DND-41 (cell line): ENCODE measurements around the gene ANGPTL8.
A peak's percentile ranks its signal among the peaks of the same experiment; 100 is the strongest.

Experiments
- ATAC-seq: fragments of 200-7000 bp; cut with Tn5 transposase; 3 replicates; pipeline ENCODE4 v1.9.1; 2021; ENCODE audit warnings: low read depth; ENCODE audit not compliant: insufficient read depth
- DNase-seq: peaks from one replicate; pipeline ENCODE4 v3.0.0-alpha.2; 2020
- H2AFZ ChIP-seq: 2 replicates; pipeline ENCODE4 v1.6.0; 2012; ENCODE audit warnings: low read depth, low read length
- H3K27ac ChIP-seq: 2 replicates; pipeline ENCODE4 v1.5.1; 2012; ENCODE audit warnings: low read length, inconsistent platforms
- H3K27me3 ChIP-seq: fragments of 200-600 bp; sonication (generic); 2 replicates; pipeline ENCODE4 v1.6.0; 2012; ENCODE audit warnings: low read length, mild to moderate bottlenecking, inconsistent platforms; ENCODE audit not compliant: insufficient read depth, poor library complexity
- H3K36me3 ChIP-seq: 2 replicates; pipeline ENCODE4 v1.5.1; 2012; ENCODE audit warnings: low read length, inconsistent platforms; ENCODE audit not compliant: insufficient read depth
- H3K4me1 ChIP-seq: 2 replicates; pipeline ENCODE4 v1.5.1; 2012; ENCODE audit warnings: mild to moderate bottlenecking, low read length; ENCODE audit not compliant: insufficient read depth
- H3K4me2 ChIP-seq: 2 replicates; pipeline ENCODE4 v1.6.0; 2012; ENCODE audit warnings: mild to moderate bottlenecking, moderate library complexity, low read length, inconsistent platforms; ENCODE audit not compliant: insufficient read depth
- H3K4me3 ChIP-seq, 2 experiments: fragments of 200-600 bp in 1 of 2; shearing (Covaris generic) in 1 of 2; 2 replicates each; pipeline ENCODE4 v1.5.1; 2012 to 2016; ENCODE audit warnings: inconsistent platforms in 2 of 2, low read length in 2 of 2, mild to moderate bottlenecking in 2 of 2, low read depth in 1 of 2, moderate library complexity in 1 of 2
- H3K79me2 ChIP-seq: 2 replicates; pipeline ENCODE4 v1.6.0; 2012; ENCODE audit warnings: low read length, inconsistent platforms; ENCODE audit not compliant: insufficient read depth
- H3K9ac ChIP-seq: 2 replicates; pipeline ENCODE4 v1.6.0; 2012; ENCODE audit warnings: low read depth, mild to moderate bottlenecking, inconsistent platforms, low read length, moderate library complexity
- H3K9me3 ChIP-seq: 2 replicates; pipeline ENCODE4 v1.5.1; 2012; ENCODE audit warnings: low read length, moderate library complexity, mild to moderate bottlenecking, inconsistent platforms; ENCODE audit not compliant: insufficient read depth, severe bottlenecking
- H4K20me1 ChIP-seq: 2 replicates; pipeline ENCODE4 v1.6.0; 2012; ENCODE audit warnings: low read length; ENCODE audit not compliant: insufficient read depth
- CTCF ChIP-seq: IDR thresholded peaks from 2 replicates; pipeline ENCODE4 v1.5.1; 2012; ENCODE audit warnings: borderline replicate concordance, low read length, moderate library complexity, mild to moderate bottlenecking; ENCODE audit not compliant: poor library complexity, severe bottlenecking; ENCODE audit errors: extremely low read depth
- EZH2 ChIP-seq: IDR thresholded peaks from 3 replicates; pipeline ENCODE4 v1.6.1; 2012; ENCODE audit warnings: borderline replicate concordance, low read depth, mild to moderate bottlenecking, moderate library complexity, low read length, inconsistent platforms; ENCODE audit not compliant: severe bottlenecking

The ANGPTL8 gene

DNA sequence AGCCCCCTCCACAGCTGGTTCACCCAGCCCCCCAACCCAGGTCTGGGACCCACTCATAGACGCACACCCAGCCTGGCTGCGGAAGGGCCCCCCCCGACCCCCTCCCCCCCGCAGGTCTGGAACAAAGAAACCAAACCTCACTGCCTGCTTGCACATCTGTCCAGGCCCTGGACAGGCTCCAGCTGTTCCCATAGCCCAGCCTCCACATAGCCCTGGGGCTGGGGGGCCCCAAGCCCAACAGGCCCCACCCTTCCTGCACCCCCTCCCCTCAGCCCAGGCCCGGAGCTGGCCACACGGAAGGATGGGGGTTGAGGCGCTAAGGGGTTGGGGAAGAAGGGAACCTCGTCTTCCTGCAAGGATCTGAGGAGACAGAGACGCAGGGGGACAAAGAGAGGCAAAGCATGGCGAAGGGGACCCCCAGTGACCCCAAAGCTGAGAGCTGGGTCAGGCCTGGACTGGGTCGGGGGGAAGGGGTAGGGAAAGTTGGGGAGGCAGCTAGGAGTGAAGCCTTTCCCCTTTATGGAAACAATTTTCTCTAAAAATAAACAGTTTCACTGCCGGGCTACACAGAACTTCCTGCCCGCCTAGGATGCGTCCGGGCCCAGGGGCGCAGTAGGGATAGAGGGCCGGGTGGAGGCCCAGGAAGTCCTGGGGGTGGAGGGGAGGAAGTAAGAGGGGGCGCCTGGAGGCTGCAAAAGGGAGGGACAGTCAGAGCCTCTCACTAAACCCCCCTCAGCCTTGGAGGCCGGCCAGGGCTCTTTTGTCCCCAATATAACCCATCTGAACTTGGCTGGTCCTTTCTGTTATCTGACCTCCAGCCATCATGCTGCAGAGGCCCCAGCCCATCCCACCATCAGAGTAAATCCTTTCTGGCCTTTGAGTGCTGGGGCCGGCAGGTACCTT is 44.5 kb upstream of the ANGPTL8 start:
- Histone ChIP-seq H4K20me1 (no peaks in the 10 kb centered on the region), H3K9ac (no peak overlapping the region), H3K36me3 (no peaks in the 10 kb centered on the region), H3K27ac (no peak overlapping the region), H3K4me3 (no peak overlapping the region), H3K4me1 (peaks cover 16% of the 10 kb centered on the region), H2AFZ (no peak overlapping the region), H3K9me3 (no peaks in the 10 kb centered on the region), H3K27me3 (no peaks in the 10 kb centered on the region), H3K4me2 (no peak overlapping the region), H3K79me2 (no peaks in the 10 kb centered on the region)
- ATAC-seq (no peak), DNase-seq (no peak)
- no peak for TF ChIP-seq EZH2
- no peak for TF ChIP-seq CTCF

DNA sequence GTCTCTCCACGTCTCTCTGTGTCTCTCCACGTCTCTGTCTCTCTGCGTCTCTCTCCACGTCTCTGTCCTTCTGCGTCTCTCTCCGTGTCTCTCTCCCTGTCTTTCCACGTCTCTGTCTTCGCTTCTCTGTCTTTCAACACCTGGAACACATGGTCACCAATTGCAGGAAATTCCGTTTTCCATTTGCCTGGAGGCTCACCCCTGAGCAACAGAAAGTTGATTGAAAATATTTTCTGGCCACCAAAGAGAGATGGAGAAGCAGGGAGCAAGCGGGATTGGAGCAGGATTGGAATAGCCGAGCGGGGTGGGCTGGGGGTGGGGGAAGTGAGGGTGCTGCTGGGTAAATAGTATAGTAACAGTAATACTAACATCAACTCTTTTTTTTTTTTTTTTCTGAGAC is 43.7 kb upstream of the ANGPTL8 start:
- Histone ChIP-seq H3K4me1 (peaks cover 16% of the 10 kb centered on the region), H3K9me3 (no peaks in the 10 kb centered on the region), H3K27ac (no peak overlapping the region), H3K9ac (no peak overlapping the region), H2AFZ (no peak overlapping the region), H3K79me2 (no peaks in the 10 kb centered on the region), H3K4me3 (no peak overlapping the region), H3K27me3 (no peaks in the 10 kb centered on the region), H3K4me2 (no peak overlapping the region), H4K20me1 (no peaks in the 10 kb centered on the region), H3K36me3 (no peaks in the 10 kb centered on the region)
- no peak for TF ChIP-seq EZH2
- TF ChIP-seq CTCF = no peak
- DNase-seq (no peak), ATAC-seq (no peak)

- Histone ChIP-seq H4K20me1 (no peaks in the 10 kb centered on the region), H3K79me2 (no peaks in the 10 kb centered on the region), H3K4me1 (peaks cover 16% of the 10 kb centered on the region), H3K9me3 (no peaks in the 10 kb centered on the region), H3K4me3 (peak overlapping the region; percentile 30 to 68; a peak in 3 of 4 replicates), H3K27ac (peak overlapping the region; percentile 57; the same call in 1 of the 2 replicates), H2AFZ (peak overlapping the region; percentile 83), H3K9ac (peak overlapping the region; percentile 67), H3K4me2 (peak overlapping the region; percentile 93), H3K27me3 (no peaks in the 10 kb centered on the region), H3K36me3 (no peaks in the 10 kb centered on the region)
- TF ChIP-seq EZH2 = no peak
- TF ChIP-seq CTCF = no peak
- no peak for DNase-seq
- peak; percentile 13; the same call in 2 of the 3 replicates for ATAC-seq
These were observed 42.8 kb upstream of the ANGPTL8 start for GRCh38 chr19:11196406-11197287.
